K562 (cell line): ENCODE measurements around the gene MBD5. TPM values are rescaled to one million over a fixed set of nuclear protein-coding genes. Genes with fewer than 3 reads are reported as not detected.

ENCODE experiments used
- ATAC-seq: fragments of 200-7000 bp; cut with Tn5 transposase; 3 replicates; pipeline ENCODE4 v1.9.1; 2020; ENCODE audit warnings: moderate library complexity
- BruUV-seq: library from RNA; stranded (reverse); fragments of 400-500 nt; replicated peaks from 2 replicates; lab custom pipeline; 2021; lab: Mats Ljungman, UMichigan
- CTCF ChIA-PET: fragments of 300-600 bp; formaldehyde crosslinking; extraction: SDS; loops from one replicate; lab custom pipeline; 2021; ENCODE audit warnings: low intra/inter-chr PET ratio; lab: Yijun Ruan, JAX
- POLR2A ChIA-PET: fragments of 300-600, 350-650 bp; sonication (Branson Sonifier 250); formaldehyde crosslinking; extraction: SDS; loops from one replicate; lab custom pipeline; 2021; ENCODE audit warnings: antibody characterized with exemption, inconsistent platforms; lab: Yijun Ruan, JAX
- DNase-seq, 4 experiments: peaks; one replicate each; pipeline versions ENCODE4 v3.0.0 to v3.0.0-alpha.2; 2011 to 2018; ENCODE audit warnings: low spot score in 3 of 4, mixed read lengths in 3 of 4; ENCODE audit errors: extremely low read depth in 1 of 4
- FAIRE-seq: peaks from 2 replicates; lab custom pipeline; 2011; peaks lifted over from hg19 to GRCh38; lab: Jason Lieb, UNC
- H2AFZ ChIP-seq: 2 replicates; pipeline ENCODE4 v1.6.0; 2011; ENCODE audit warnings: low read depth, low read length, control low read depth, inconsistent platforms
- H3K27ac ChIP-seq: fragments of 200-600 bp; 3 replicates; pipeline ENCODE4 v1.8.0; 2011; ENCODE audit warnings: low read depth, mild to moderate bottlenecking, control low read depth, inconsistent platforms, low read length, moderate library complexity, mixed read lengths; ENCODE audit errors: extremely low read depth
- H3K27me3 ChIP-seq, 2 experiments: fragments of 300-600 bp in 1 of 2; 2 replicates in 1 of 2; 3 replicates in 1 of 2; pipeline versions ENCODE4 v1.6.0 to v1.8.0; 2011; ENCODE audit warnings: inconsistent platforms in 2 of 2, low read length in 2 of 2, mild to moderate bottlenecking in 1 of 2, mixed read lengths in 1 of 2, moderate library complexity in 1 of 2; ENCODE audit not compliant: control insufficient read depth in 2 of 2, insufficient read depth in 2 of 2
- H3K36me3 ChIP-seq: fragments of 300-600 bp; 3 replicates; pipeline ENCODE4 v1.8.0; 2011; ENCODE audit warnings: mild to moderate bottlenecking, low read length, inconsistent platforms; ENCODE audit not compliant: control insufficient read depth, insufficient read depth
- H3K4me1 ChIP-seq, 2 experiments: fragments of 200-600 bp in 1 of 2; replicated peaks in 1 of 2; 2 replicates in 1 of 2; 3 replicates in 1 of 2; pipeline versions ENCODE4 v1.5.1 to v1.8.0; 2011; ENCODE audit warnings: inconsistent platforms in 2 of 2, low read length in 2 of 2, mild to moderate bottlenecking in 1 of 2, mixed read lengths in 1 of 2, moderate library complexity in 1 of 2; ENCODE audit not compliant: control insufficient read depth in 2 of 2, insufficient read depth in 2 of 2
- H3K4me2 ChIP-seq: 2 replicates; pipeline ENCODE4 v1.6.1; 2011; ENCODE audit warnings: low read length, control low read depth, inconsistent platforms, mixed read lengths; ENCODE audit not compliant: insufficient read depth
- H3K4me3 ChIP-seq: fragments of 200-600 bp; sonication (generic), shearing (Covaris generic); 2 replicates; pipeline ENCODE4 v1.5.1; 2016; ENCODE audit warnings: control low read depth, inconsistent platforms
- H3K79me2 ChIP-seq: fragments of 200-600 bp; 3 replicates; pipeline ENCODE4 v1.8.0; 2011; ENCODE audit warnings: low read length, inconsistent platforms; ENCODE audit not compliant: control insufficient read depth, insufficient read depth
- H3K9ac ChIP-seq, 2 experiments: 2 replicates each; pipeline versions ENCODE4 v1.6.0 to v1.6.1; 2011; ENCODE audit warnings: low read depth in 2 of 2, low read length in 2 of 2, control low read depth in 1 of 2, inconsistent platforms in 1 of 2, mild to moderate bottlenecking in 1 of 2, mixed read lengths in 1 of 2; ENCODE audit not compliant: insufficient read depth in 1 of 2
- H3K9me1 ChIP-seq: one replicate; pipeline ENCODE4 v1.6.0; 2011; ENCODE audit warnings: inconsistent platforms, mild to moderate bottlenecking, low read length, moderate library complexity; ENCODE audit not compliant: control insufficient read depth, insufficient read depth
- H3K9me3 ChIP-seq: replicated peaks from 2 replicates; pipeline ENCODE4 v1.5.1; 2011; ENCODE audit warnings: low read depth, low read length, inconsistent platforms; ENCODE audit not compliant: control insufficient read depth, insufficient read depth
- H4K20me1 ChIP-seq: replicated peaks from 2 replicates; pipeline ENCODE4 v1.6.1; 2011; ENCODE audit warnings: low read length, inconsistent platforms, mixed read lengths; ENCODE audit not compliant: control insufficient read depth, insufficient read depth
- CEBPB ChIP-seq: fragments of 450-650 bp; IDR thresholded peaks from 2 replicates; pipeline ENCODE4 v1.6.1; 2016; ENCODE audit warnings: missing genetic modification characterization, missing compliant biosample characterization
- CEBPG ChIP-seq, 3 experiments: fragments of 200-800 bp in 1 of 3; sonication (Bioruptor generic) in 1 of 3; sonication (generic) in 1 of 3; formaldehyde crosslinking in 1 of 3; IDR thresholded peaks in 2 of 3; conservative IDR thresholded peaks in 1 of 3; 2 replicates each; pipeline versions ENCODE4 v1.6.1 to v1.8.0; 2016 to 2022; ENCODE audit warnings: missing compliant biosample characterization in 2 of 3, missing genetic modification characterization in 2 of 3, mild to moderate bottlenecking in 1 of 3, missing genetic modification reagents in 1 of 3
- ELF4 ChIP-seq: fragments of 450-650 bp; formaldehyde crosslinking; IDR thresholded peaks from 2 replicates; pipeline ENCODE4 v1.4.0; 2022; ENCODE audit warnings: missing genetic modification characterization
- FOXK2 ChIP-seq, 2 experiments: fragments of 450-650 bp; IDR thresholded peaks in 1 of 2; conservative IDR thresholded peaks in 1 of 2; 2 replicates each; pipeline ENCODE4 v1.6.1; 2016; ENCODE audit warnings: low read depth in 2 of 2, mild to moderate bottlenecking in 1 of 2
- GABPA ChIP-seq: fragments of 200-800 bp; sonication (Bioruptor generic); conservative IDR thresholded peaks from 2 replicates; pipeline ENCODE4 v1.6.1; 2016; ENCODE audit warnings: low read depth, missing genetic modification characterization, missing compliant biosample characterization
- NEUROD1 ChIP-seq: fragments of 150-350 bp; IDR thresholded peaks from 2 replicates; pipeline ENCODE4 v1.6.1; 2014; ENCODE audit warnings: borderline replicate concordance, low read length, low read depth; ENCODE audit not compliant: partially characterized antibody
- WGBS: fragments of 100-300 bp; shearing (Covaris generic); methylation state at CpG from one replicate; pipeline ENCODE4 v1.1.6; 2016; ENCODE audit warnings: low coverage, mixed read lengths; ENCODE audit not compliant: insufficient coverage; ENCODE audit errors: missing lambda C conversion rate; 5-methylcytosine and 5-hydroxymethylcytosine counted together
- in situ Hi-C: fragments of 300-500 bp; cut with MboI; formaldehyde crosslinking; loops from 4 replicates; pipeline ENCODE4 v1.15.0; 2018; ENCODE audit warnings: inconsistent platforms, mixed read lengths
- intact Hi-C: fragments of 100-400 bp; cut with micrococcal nuclease; formaldehyde crosslinking; loops from 2 replicates; pipeline ENCODE4 v1.14.2; 2022
- polyA plus RNA-seq, 8 experiments: library from polyadenylated mRNA; depleted of rRNA in 4 of 8; stranded (reverse) in 5 of 8; unstranded in 3 of 8; fragments of >200 nt; fragmentation: Nextera tagmentation in 2 of 8; fragmentation: Illumina TruSeq in 1 of 8; extraction: Ambion mirVana in 2 of 8; extraction: Trizol in 1 of 8; gene quantifications; 2 replicates each; pipeline versions ENCODE4 v1.2.1 to v1.2.3, GENCODE V29; 2011 to 2014; ENCODE audit warnings: inconsistent platforms in 1 of 8, missing spikeins in 1 of 8
- total RNA-seq, 7 experiments: library from RNA; depleted of rRNA in 6 of 7; stranded (reverse); fragments of >200 nt in 6 of 7; fragmentation: Illumina TruSeq in 2 of 7; extraction: Trizol in 2 of 7; gene quantifications; 2 replicates each; pipeline versions ENCODE4 v1.2.1 to v1.2.3, GENCODE V29; 2011 to 2021; ENCODE audit warnings: low replicate concordance in 1 of 7
- TF ChIP-seq, protein P1 (sequence below): fragments of 200-800 bp; sonication (Bioruptor generic); IDR thresholded peaks from 2 replicates; pipeline ENCODE4 v1.6.1; 2017; ENCODE audit warnings: missing genetic modification characterization, missing compliant biosample characterization

MBD5 gene
- total and polyA plus RNA-seq, 9 of the 15 experiments (the other 6 are each of a cell fraction or from before 2014, with no cell fraction given), result 3.4 to 14.5 (median 9.0) TPM

DNA sequence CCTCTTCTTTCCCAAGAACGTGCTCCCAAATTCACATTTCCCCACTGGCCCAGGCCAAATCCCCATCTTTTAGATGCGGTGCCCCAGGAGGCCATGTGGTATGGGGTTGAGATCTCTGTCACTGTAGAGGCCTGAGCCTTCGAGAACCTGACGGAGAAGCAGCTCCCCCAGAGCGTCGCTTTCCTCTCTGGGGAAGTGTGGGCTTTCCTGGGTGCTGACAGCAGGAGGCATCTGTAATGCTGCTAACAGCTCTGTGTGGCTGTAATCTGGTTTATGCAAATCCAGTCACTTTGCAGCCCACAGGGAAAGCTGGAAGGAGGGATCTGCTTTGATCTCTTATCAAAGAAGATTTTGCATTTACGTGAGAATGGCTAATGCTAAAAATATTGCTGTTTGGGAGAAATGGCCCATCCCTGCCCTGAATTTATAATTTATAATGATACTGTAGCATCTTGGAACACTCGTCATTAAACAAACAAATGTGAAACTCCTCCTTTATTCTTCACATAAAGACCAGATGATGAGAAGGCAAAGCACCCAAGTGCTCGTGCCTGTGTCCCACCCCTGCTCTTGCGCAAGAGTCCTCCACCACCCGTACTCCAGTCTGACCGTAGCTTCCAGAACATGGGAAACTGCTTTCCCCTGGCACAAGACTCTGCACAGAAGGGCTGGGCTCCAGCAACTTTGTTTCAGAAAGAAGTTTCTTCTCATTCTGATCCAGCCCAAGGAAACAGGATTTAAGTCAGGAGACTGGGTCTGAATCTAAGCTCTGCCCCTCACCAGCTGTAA lies 513.7 kb downstream of the MBD5 start:
- POLR2A ChIA-PET, result interaction anchor here (2.1 kb wide), 1 partner anchor 8 kb away, joined by 5 read pairs; no protein-coding TSS in a partner anchor
- CTCF ChIA-PET, result no interaction called here

More for the DNA sequence above, 513.7 kb downstream of the MBD5 start:
- 40% methylated on average over 12 of the region's 12 CpGs for WGBS
- no peak overlapping the region for H3K4me2 ChIP-seq
- DNase-seq, result no peak
- TF ChIP-seq CEBPG (CRISPR knock-in tag; IDR thresholded peaks at IDR 0.05) (peak; percentile 69), CEBPG (tag; conservative IDR thresholded peaks at IDR 0.05 in 1 of 2, IDR thresholded peaks at IDR 0.05 in 1 of 2) (peak; percentile 69 to 90), GABPA (tag) (0 out of 2 replicates have a peak, but pooled peaks have one; percentile 23), FOXK2 (conservative IDR thresholded peaks at IDR 0.05 in 1 of 2, IDR thresholded peaks at IDR 0.05 in 1 of 2; ENCODE audit: low read depth in 2 of 2) (no peak), CEBPB (peak; percentile 95), ELF4 (CRISPR knock-in tag) (no peak), NEUROD1 (no peak)
- TF ChIP-seq, protein P1, sequence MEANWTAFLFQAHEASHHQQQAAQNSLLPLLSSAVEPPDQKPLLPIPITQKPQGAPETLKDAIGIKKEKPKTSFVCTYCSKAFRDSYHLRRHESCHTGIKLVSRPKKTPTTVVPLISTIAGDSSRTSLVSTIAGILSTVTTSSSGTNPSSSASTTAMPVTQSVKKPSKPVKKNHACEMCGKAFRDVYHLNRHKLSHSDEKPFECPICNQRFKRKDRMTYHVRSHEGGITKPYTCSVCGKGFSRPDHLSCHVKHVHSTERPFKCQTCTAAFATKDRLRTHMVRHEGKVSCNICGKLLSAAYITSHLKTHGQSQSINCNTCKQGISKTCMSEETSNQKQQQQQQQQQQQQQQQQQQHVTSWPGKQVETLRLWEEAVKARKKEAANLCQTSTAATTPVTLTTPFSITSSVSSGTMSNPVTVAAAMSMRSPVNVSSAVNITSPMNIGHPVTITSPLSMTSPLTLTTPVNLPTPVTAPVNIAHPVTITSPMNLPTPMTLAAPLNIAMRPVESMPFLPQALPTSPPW (CRISPR knock-in tag), result peak; percentile 15; the same call in 1 of the 2 replicates
- H3K9me3 ChIP-seq, result no peaks in the 10 kb centered on the region
- H4K20me1 ChIP-seq, result no peaks in the 10 kb centered on the region; the same call in none of the 2 replicates
- H3K79me2 ChIP-seq, result no peaks in the 10 kb centered on the region
- no peak overlapping the region for H2AFZ ChIP-seq
- FAIRE-seq, result no peak
- H3K36me3 ChIP-seq, result no peaks in the 10 kb centered on the region
- peaks cover under 1 to 21% of the 10 kb centered on the region in 2 experiments; a peak in 3 of 5 replicates for H3K27me3 ChIP-seq
- in situ Hi-C loops, result no loop called here
- no peak overlapping the region for H3K4me3 ChIP-seq
- H3K27ac ChIP-seq, result no peak overlapping the region
- no peak for ATAC-seq
- peaks cover 3 to 20% of the 10 kb centered on the region in 2 experiments; a peak in 3 of 5 replicates for H3K4me1 ChIP-seq
- no peak overlapping the region for H3K9ac ChIP-seq
- H3K9me1 ChIP-seq, result no peaks in the 10 kb centered on the region
- no TSS peak for BruUV-seq
- intact Hi-C loops, result no loop called here
